Right lobe of liver (tissue), 4 donors: ENCODE data around the gene NDUFS7.

Experiments
- CTCF ChIP-seq, 4 donors: fragments of 200-600 bp in 3 of 4; fragments of 450-650 bp in 1 of 4; IDR thresholded peaks; one replicate each; pipeline versions ENCODE4 v1.5.1 to v1.8.0; 2016 to 2022; ENCODE audit warnings: antibody characterized with exemption in 4 of 4, mild to moderate bottlenecking in 2 of 4
- POLR2A ChIP-seq: fragments of 450-650 bp; IDR thresholded peaks from one replicate; pipeline ENCODE4 v1.6.1; 2017; ENCODE audit warnings: antibody characterized with exemption, mild to moderate bottlenecking
- donor health status: DM: no; HTN: no; CAD: no.
- donor health status: DM: no; HTN: no; CAD: no.
- donor health status: DM: no; HTN: yes; CAD: no.

GRCh38 chr19:1353144-1353543 is 30.6 kb upstream of the NDUFS7 start:
- TF ChIP-seq CTCF (IDR thresholded peaks at IDR 0.05) (no peak), POLR2A (no peak)
